HepG2 (cell line): ENCODE measurements around the gene SLC16A3. TPM values are rescaled to one million over a fixed set of nuclear protein-coding genes. Genes with fewer than 3 reads are reported as not detected.

Source experiments
- CBFB ChIP-seq: sonication (generic); formaldehyde crosslinking; IDR thresholded peaks from 2 replicates; pipeline ENCODE4 v1.4.0; 2020; ENCODE audit warnings: missing genetic modification reagents
- GTF2F1 ChIP-seq: fragments of 150-350 bp; IDR thresholded peaks from 2 replicates; pipeline ENCODE4 v1.6.1; 2014; ENCODE audit warnings: low read length
- HOXA3 ChIP-seq: sonication (generic); formaldehyde crosslinking; IDR thresholded peaks from 2 replicates; pipeline ENCODE4 v1.5.0; 2020; ENCODE audit warnings: missing genetic modification reagents
- HOXA5 ChIP-seq: sonication (generic); formaldehyde crosslinking; IDR thresholded peaks from 2 replicates; pipeline ENCODE4 v1.4.0; 2020; ENCODE audit warnings: missing genetic modification reagents
- MAX ChIP-seq: IDR thresholded peaks from 2 replicates; pipeline ENCODE4 v1.6.1; 2012; ENCODE audit warnings: inconsistent platforms
- MIER3 ChIP-seq: IDR thresholded peaks from 2 replicates; pipeline ENCODE4 v1.6.1; 2016; ENCODE audit warnings: missing compliant biosample characterization, borderline replicate concordance
- SCMH1 ChIP-seq: sonication (generic); formaldehyde crosslinking; IDR thresholded peaks from 2 replicates; pipeline ENCODE4 v1.9.0; 2021; ENCODE audit warnings: missing genetic modification reagents, mild to moderate bottlenecking, borderline replicate concordance
- TEAD3 ChIP-seq: optimal IDR thresholded peaks from 2 replicates; pipeline ENCODE3; 2016; ENCODE audit warnings: borderline replicate concordance
- TFE3 ChIP-seq: IDR thresholded peaks from 2 replicates; pipeline ENCODE4 v1.6.1; 2016
- THAP11 ChIP-seq: IDR thresholded peaks from 2 replicates; pipeline ENCODE4 v1.6.1; 2016; ENCODE audit warnings: missing biosample characterization, missing genetic modification reagents
- ZFP91 ChIP-seq: sonication (generic); formaldehyde crosslinking; IDR thresholded peaks from 2 replicates; pipeline ENCODE4 v1.9.0; 2022; ENCODE audit warnings: missing genetic modification reagents, mild to moderate bottlenecking, borderline replicate concordance
- ZNF17 ChIP-seq: sonication (generic); formaldehyde crosslinking; IDR thresholded peaks from 2 replicates; pipeline ENCODE4 v1.5.0; 2020; ENCODE audit warnings: mild to moderate bottlenecking, missing genetic modification reagents
- ZNF3 ChIP-seq: IDR thresholded peaks from 2 replicates; pipeline ENCODE4 v1.7.0; 2017; ENCODE audit warnings: inconsistent platforms
- ZNF550 ChIP-seq: sonication (generic); formaldehyde crosslinking; IDR thresholded peaks from 2 replicates; pipeline ENCODE4 v1.4.0; 2020; ENCODE audit warnings: mild to moderate bottlenecking, missing genetic modification reagents, borderline replicate concordance
- ZNF576 ChIP-seq: sonication (generic); formaldehyde crosslinking; IDR thresholded peaks from 2 replicates; pipeline ENCODE4 v1.4.0; 2020; ENCODE audit warnings: mild to moderate bottlenecking, missing genetic modification reagents
- ZNF7 ChIP-seq: IDR thresholded peaks from 2 replicates; pipeline ENCODE4 v1.6.1; 2016; ENCODE audit warnings: missing biosample characterization, missing genetic modification reagents
- polyA plus RNA-seq, 8 experiments: library from polyadenylated mRNA; depleted of rRNA in 3 of 8; stranded (reverse) in 7 of 8; unstranded in 1 of 8; fragments of >200 nt; fragmentation: Illumina TruSeq in 4 of 8; extraction: Trizol in 4 of 8; gene quantifications; 2 replicates each; pipeline versions ENCODE4 v1.2.1 to v1.2.3, GENCODE V29; 2011 to 2016; ENCODE audit warnings: low read depth in 4 of 8, missing spikeins in 1 of 8, mixed read lengths in 1 of 8; ENCODE audit not compliant: insufficient read depth in 1 of 8
- total RNA-seq, 5 experiments: library from RNA; depleted of rRNA; stranded (reverse); fragments of >200 nt; fragmentation: Illumina TruSeq; extraction: Trizol; gene quantifications; 2 replicates each; pipeline ENCODE4 v1.2.3, GENCODE V29; 2016; ENCODE audit warnings: low read depth in 1 of 5
- TF ChIP-seq, protein P1 (sequence below): sonication (generic); formaldehyde crosslinking; IDR thresholded peaks from 2 replicates; pipeline ENCODE4 v1.5.0; 2020; ENCODE audit warnings: mild to moderate bottlenecking, missing genetic modification reagents
- TF ChIP-seq, protein P2 (sequence below): sonication (generic); formaldehyde crosslinking; IDR thresholded peaks from 2 replicates; pipeline ENCODE4 v1.4.0; 2020; ENCODE audit warnings: missing genetic modification reagents
- TF ChIP-seq, protein P3 (sequence below): IDR thresholded peaks from 2 replicates; pipeline ENCODE4 v1.6.1; 2018; ENCODE audit warnings: missing genetic modification reagents, mild to moderate bottlenecking, missing compliant biosample characterization
- TF ChIP-seq, protein P4 (sequence below): sonication (generic); formaldehyde crosslinking; IDR thresholded peaks from 2 replicates; pipeline ENCODE4 v1.4.0; 2020; ENCODE audit warnings: low read depth, mild to moderate bottlenecking, missing genetic modification reagents

Gene SLC16A3
- total and polyA plus RNA-seq, 2 of the 13 experiments (the other 11 are each of a cell fraction or from before 2014, with no cell fraction given), result 242 to 349 TPM

- TF ChIP-seq ZNF3 (CRISPR knock-in tag), result no peak
- TF ChIP-seq CBFB (CRISPR knock-in tag), result no peak
- TF ChIP-seq HOXA3 (CRISPR knock-in tag), result no peak; the same call in 1 of the 2 replicates
- TF ChIP-seq ZNF550 (CRISPR knock-in tag), result no peak
- TF ChIP-seq SCMH1, result no peak
- TF ChIP-seq, protein P1, sequence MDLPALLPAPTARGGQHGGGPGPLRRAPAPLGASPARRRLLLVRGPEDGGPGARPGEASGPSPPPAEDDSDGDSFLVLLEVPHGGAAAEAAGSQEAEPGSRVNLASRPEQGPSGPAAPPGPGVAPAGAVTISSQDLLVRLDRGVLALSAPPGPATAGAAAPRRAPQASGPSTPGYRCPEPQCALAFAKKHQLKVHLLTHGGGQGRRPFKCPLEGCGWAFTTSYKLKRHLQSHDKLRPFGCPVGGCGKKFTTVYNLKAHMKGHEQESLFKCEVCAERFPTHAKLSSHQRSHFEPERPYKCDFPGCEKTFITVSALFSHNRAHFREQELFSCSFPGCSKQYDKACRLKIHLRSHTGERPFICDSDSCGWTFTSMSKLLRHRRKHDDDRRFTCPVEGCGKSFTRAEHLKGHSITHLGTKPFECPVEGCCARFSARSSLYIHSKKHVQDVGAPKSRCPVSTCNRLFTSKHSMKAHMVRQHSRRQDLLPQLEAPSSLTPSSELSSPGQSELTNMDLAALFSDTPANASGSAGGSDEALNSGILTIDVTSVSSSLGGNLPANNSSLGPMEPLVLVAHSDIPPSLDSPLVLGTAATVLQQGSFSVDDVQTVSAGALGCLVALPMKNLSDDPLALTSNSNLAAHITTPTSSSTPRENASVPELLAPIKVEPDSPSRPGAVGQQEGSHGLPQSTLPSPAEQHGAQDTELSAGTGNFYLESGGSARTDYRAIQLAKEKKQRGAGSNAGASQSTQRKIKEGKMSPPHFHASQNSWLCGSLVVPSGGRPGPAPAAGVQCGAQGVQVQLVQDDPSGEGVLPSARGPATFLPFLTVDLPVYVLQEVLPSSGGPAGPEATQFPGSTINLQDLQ (CRISPR knock-in tag), result no peak
- TF ChIP-seq, protein P2, sequence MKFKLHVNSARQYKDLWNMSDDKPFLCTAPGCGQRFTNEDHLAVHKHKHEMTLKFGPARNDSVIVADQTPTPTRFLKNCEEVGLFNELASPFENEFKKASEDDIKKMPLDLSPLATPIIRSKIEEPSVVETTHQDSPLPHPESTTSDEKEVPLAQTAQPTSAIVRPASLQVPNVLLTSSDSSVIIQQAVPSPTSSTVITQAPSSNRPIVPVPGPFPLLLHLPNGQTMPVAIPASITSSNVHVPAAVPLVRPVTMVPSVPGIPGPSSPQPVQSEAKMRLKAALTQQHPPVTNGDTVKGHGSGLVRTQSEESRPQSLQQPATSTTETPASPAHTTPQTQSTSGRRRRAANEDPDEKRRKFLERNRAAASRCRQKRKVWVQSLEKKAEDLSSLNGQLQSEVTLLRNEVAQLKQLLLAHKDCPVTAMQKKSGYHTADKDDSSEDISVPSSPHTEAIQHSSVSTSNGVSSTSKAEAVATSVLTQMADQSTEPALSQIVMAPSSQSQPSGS (CRISPR knock-in tag), result no peak
- TF ChIP-seq THAP11 (CRISPR knock-in tag), result no peak
- TF ChIP-seq HOXA5 (CRISPR knock-in tag), result 0 out of 2 replicates have a peak, but pooled peaks have one; percentile 60
- TF ChIP-seq, protein P3, sequence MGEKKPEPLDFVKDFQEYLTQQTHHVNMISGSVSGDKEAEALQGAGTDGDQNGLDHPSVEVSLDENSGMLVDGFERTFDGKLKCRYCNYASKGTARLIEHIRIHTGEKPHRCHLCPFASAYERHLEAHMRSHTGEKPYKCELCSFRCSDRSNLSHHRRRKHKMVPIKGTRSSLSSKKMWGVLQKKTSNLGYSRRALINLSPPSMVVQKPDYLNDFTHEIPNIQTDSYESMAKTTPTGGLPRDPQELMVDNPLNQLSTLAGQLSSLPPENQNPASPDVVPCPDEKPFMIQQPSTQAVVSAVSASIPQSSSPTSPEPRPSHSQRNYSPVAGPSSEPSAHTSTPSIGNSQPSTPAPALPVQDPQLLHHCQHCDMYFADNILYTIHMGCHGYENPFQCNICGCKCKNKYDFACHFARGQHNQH (CRISPR knock-in tag), result no peak
- peak; percentile 22; the same call in 1 of the 2 replicates for TF ChIP-seq TFE3 (CRISPR knock-in tag)
- TF ChIP-seq MAX, result peak; percentile 62; the same call in 1 of the 2 replicates
- TF ChIP-seq MIER3 (CRISPR knock-in tag), result no peak
- no peak for TF ChIP-seq GTF2F1
- TF ChIP-seq ZFP91 (CRISPR knock-in tag), result no peak
- no peak for TF ChIP-seq ZNF17 (CRISPR knock-in tag)
- TF ChIP-seq, protein P4, sequence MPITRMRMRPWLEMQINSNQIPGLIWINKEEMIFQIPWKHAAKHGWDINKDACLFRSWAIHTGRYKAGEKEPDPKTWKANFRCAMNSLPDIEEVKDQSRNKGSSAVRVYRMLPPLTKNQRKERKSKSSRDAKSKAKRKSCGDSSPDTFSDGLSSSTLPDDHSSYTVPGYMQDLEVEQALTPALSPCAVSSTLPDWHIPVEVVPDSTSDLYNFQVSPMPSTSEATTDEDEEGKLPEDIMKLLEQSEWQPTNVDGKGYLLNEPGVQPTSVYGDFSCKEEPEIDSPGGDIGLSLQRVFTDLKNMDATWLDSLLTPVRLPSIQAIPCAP, result no peak
- no peak for TF ChIP-seq ZNF7
- no peak for TF ChIP-seq ZNF576 (CRISPR knock-in tag)
- peak; percentile 8 for TF ChIP-seq TEAD3 (CRISPR knock-in tag)
Observed at GRCh38 chr17:82272495-82273326, 43.9 kb downstream of the SLC16A3 start (continued).
